Keratinocyte (primary cell): Measurements from ENCODE around the gene ULK4. TPM values are rescaled to one million over a fixed set of nuclear protein-coding genes. Genes with fewer than 3 reads are reported as not detected.

ENCODE experiments used
- DNase-seq: peaks from one replicate; pipeline ENCODE4 v3.0.0-alpha.2; 2011; ENCODE audit warnings: low read depth, missing footprints, low spot score
- FAIRE-seq: peaks from 2 replicates; lab custom pipeline; 2011; peaks lifted over from hg19 to GRCh38; lab: Jason Lieb, UNC
- H2AFZ ChIP-seq: 2 replicates; pipeline ENCODE4 v1.6.0; 2012; ENCODE audit warnings: low read length, control low read depth, inconsistent platforms; ENCODE audit not compliant: control insufficient read depth
- H3K27ac ChIP-seq: 2 replicates; pipeline ENCODE4 v1.5.1; 2011; ENCODE audit warnings: low read length; ENCODE audit not compliant: control insufficient read depth, insufficient read depth
- H3K27me3 ChIP-seq: 3 replicates; pipeline ENCODE4 v1.6.0; 2011; ENCODE audit warnings: low read length; ENCODE audit not compliant: control insufficient read depth, insufficient read depth; ENCODE audit errors: extremely low read depth
- H3K36me3 ChIP-seq, 2 experiments: 2 replicates in 1 of 2; 3 replicates in 1 of 2; pipeline ENCODE4 v1.5.1; 2011; ENCODE audit warnings: low read length in 2 of 2, mild to moderate bottlenecking in 1 of 2; ENCODE audit not compliant: control insufficient read depth in 2 of 2, insufficient read depth in 2 of 2; ENCODE audit errors: extremely low read depth in 1 of 2
- H3K4me1 ChIP-seq: 3 replicates; pipeline ENCODE4 v1.5.1; 2011; ENCODE audit warnings: low read length; ENCODE audit not compliant: control insufficient read depth, insufficient read depth; ENCODE audit errors: extremely low read depth
- H3K4me2 ChIP-seq: 3 replicates; pipeline ENCODE4 v1.6.0; 2011; ENCODE audit warnings: low read depth, low read length; ENCODE audit not compliant: control insufficient read depth, insufficient read depth; ENCODE audit errors: extremely low read depth
- H3K4me3 ChIP-seq, 3 experiments: fragments of 200-600 bp in 1 of 3; sonication (generic) in 1 of 3; 2 replicates in 2 of 3; 3 replicates in 1 of 3; pipeline ENCODE4 v1.5.1; 2011 to 2016; ENCODE audit warnings: low read length in 3 of 3, mild to moderate bottlenecking in 3 of 3, control low read depth in 2 of 3, inconsistent platforms in 1 of 3, low read depth in 1 of 3, mixed read lengths in 1 of 3, mixed run types in 1 of 3, moderate library complexity in 1 of 3; ENCODE audit not compliant: control insufficient read depth in 2 of 3, insufficient read depth in 2 of 3; ENCODE audit errors: extremely low read depth in 1 of 3
- H3K79me2 ChIP-seq: 2 replicates; pipeline ENCODE4 v1.6.0; 2012; ENCODE audit warnings: low read length; ENCODE audit not compliant: control insufficient read depth, insufficient read depth
- H3K9ac ChIP-seq: 3 replicates; pipeline ENCODE4 v1.6.0; 2011; ENCODE audit warnings: low read length; ENCODE audit not compliant: control insufficient read depth, insufficient read depth; ENCODE audit errors: extremely low read depth
- H3K9me1 ChIP-seq: 3 replicates; pipeline ENCODE4 v1.6.0; 2011; ENCODE audit warnings: low read length; ENCODE audit not compliant: control insufficient read depth, insufficient read depth; ENCODE audit errors: extremely low read depth
- H3K9me3 ChIP-seq: 2 replicates; pipeline ENCODE4 v1.5.1; 2012; ENCODE audit warnings: low read depth, low read length; ENCODE audit not compliant: control insufficient read depth
- H4K20me1 ChIP-seq: 3 replicates; pipeline ENCODE4 v1.6.0; 2011; ENCODE audit warnings: low read length; ENCODE audit not compliant: control insufficient read depth, insufficient read depth; ENCODE audit errors: extremely low read depth
- EZH2 ChIP-seq: IDR thresholded peaks from one replicate; pipeline ENCODE4 v1.6.1; 2012; ENCODE audit warnings: inconsistent platforms, mild to moderate bottlenecking, low read length, moderate library complexity
- dilution Hi-C: fragments of 300-500 bp; cut with MboI; formaldehyde crosslinking; loops from one replicate; pipeline ENCODE4 v1.7.0; 2020; ENCODE audit warnings: low sequenced_read_pairs; ENCODE audit not compliant: extremely low pct_ligation_motif_present
- polyA plus RNA-seq, 5 experiments: library from polyadenylated mRNA; depleted of rRNA in 3 of 5; stranded (reverse) in 3 of 5; stranded (forward) in 1 of 5; unstranded in 1 of 5; fragments of >200 nt; gene quantifications; 1 replicate in 1 of 5; 2 replicates in 3 of 5; 3 replicates in 1 of 5; pipeline versions ENCODE4 v1.2.1 to v1.2.3, GENCODE V29; 2011 to 2012; ENCODE audit warnings: missing spikeins in 2 of 5, low read depth in 1 of 5, low replicate concordance in 1 of 5
- TF ChIP-seq, protein P1 (sequence below), 3 experiments: IDR thresholded peaks in 1 of 3; conservative IDR thresholded peaks in 1 of 3; optimal IDR thresholded peaks in 1 of 3; 2 replicates in 2 of 3; 3 replicates in 1 of 3; pipeline versions ENCODE3 to v1.5.1; 2011; ENCODE audit warnings: low read length in 3 of 3, mild to moderate bottlenecking in 3 of 3, moderate library complexity in 2 of 3, control low read depth in 1 of 3, inconsistent platforms in 1 of 3; ENCODE audit not compliant: insufficient read depth in 2 of 3; ENCODE audit errors: extremely low read depth in 1 of 3

Gene ULK4
- polyA plus RNA-seq, 1 donor (not counting 4 experiments of a cell fraction or from before 2014, with no cell fraction given) = 6.1 TPM

- FAIRE-seq = no peak
- TF ChIP-seq, protein P1, sequence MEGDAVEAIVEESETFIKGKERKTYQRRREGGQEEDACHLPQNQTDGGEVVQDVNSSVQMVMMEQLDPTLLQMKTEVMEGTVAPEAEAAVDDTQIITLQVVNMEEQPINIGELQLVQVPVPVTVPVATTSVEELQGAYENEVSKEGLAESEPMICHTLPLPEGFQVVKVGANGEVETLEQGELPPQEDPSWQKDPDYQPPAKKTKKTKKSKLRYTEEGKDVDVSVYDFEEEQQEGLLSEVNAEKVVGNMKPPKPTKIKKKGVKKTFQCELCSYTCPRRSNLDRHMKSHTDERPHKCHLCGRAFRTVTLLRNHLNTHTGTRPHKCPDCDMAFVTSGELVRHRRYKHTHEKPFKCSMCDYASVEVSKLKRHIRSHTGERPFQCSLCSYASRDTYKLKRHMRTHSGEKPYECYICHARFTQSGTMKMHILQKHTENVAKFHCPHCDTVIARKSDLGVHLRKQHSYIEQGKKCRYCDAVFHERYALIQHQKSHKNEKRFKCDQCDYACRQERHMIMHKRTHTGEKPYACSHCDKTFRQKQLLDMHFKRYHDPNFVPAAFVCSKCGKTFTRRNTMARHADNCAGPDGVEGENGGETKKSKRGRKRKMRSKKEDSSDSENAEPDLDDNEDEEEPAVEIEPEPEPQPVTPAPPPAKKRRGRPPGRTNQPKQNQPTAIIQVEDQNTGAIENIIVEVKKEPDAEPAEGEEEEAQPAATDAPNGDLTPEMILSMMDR (optimal IDR thresholded peaks at IDR 0.05 in 1 of 3, IDR thresholded peaks at IDR 0.05 in 1 of 3, conservative IDR thresholded peaks at IDR 0.05 in 1 of 3; ENCODE audit: extremely low read depth in 1 of 3, insufficient read depth in 2 of 3, low read length in 3 of 3) = no peak
- no peak for TF ChIP-seq EZH2
- H4K20me1 ChIP-seq = no peaks in the 10 kb centered on the region
Measured at GRCh38 chr3:41975416-41976103, 13.7 kb upstream of the ULK4 start.

GRCh38 chr3:41974223-41974622 lies 12.3 kb upstream of the ULK4 start:
- Histone ChIP-seq H4K20me1 (no peaks in the 10 kb centered on the region), H3K9me3 (no peaks in the 10 kb centered on the region), H3K4me2 (no peak overlapping the region), H3K79me2 (no peaks in the 10 kb centered on the region), H2AFZ (no peak overlapping the region), H3K4me1 (no peaks in the 10 kb centered on the region), H3K9me1 (no peaks in the 10 kb centered on the region), H3K4me3 (no peak overlapping the region), H3K27me3 (no peaks in the 10 kb centered on the region), H3K27ac (no peak overlapping the region), H3K36me3 (no peaks in the 10 kb centered on the region), H3K9ac (no peak overlapping the region)
- dilution Hi-C loops = no loop called here
- TF ChIP-seq, protein P1 (optimal IDR thresholded peaks at IDR 0.05 in 1 of 3, IDR thresholded peaks at IDR 0.05 in 1 of 3, conservative IDR thresholded peaks at IDR 0.05 in 1 of 3; ENCODE audit: extremely low read depth in 1 of 3, insufficient read depth in 2 of 3, low read length in 3 of 3) = no peak
- no peak for TF ChIP-seq EZH2
- DNase-seq = no peak
- FAIRE-seq = no peak

More at GRCh38 chr3:41975416-41976103, 13.7 kb upstream of the ULK4 start:
- Histone ChIP-seq H3K27me3 (no peaks in the 10 kb centered on the region), H3K4me1 (no peaks in the 10 kb centered on the region), H2AFZ (no peak overlapping the region), H3K9ac (no peak overlapping the region), H3K9me1 (no peaks in the 10 kb centered on the region), H3K9me3 (no peaks in the 10 kb centered on the region), H3K79me2 (no peaks in the 10 kb centered on the region), H3K4me3 (no peak overlapping the region), H3K27ac (no peak overlapping the region), H3K36me3 (no peaks in the 10 kb centered on the region), H3K4me2 (no peak overlapping the region)
- DNase-seq = no peak
- dilution Hi-C loops = no loop called here
